ENCODE measurements around the gene IPPK. TPM values are rescaled to one million over a fixed set of nuclear protein-coding genes. Genes with fewer than 3 reads are reported as not detected.

Gene IPPK
- total RNA-seq, 1 experiment from 2014 or later, result 15.4 TPM

- H2AFZ ChIP-seq (ENCODE audit: low read depth, low read length, poor library complexity, severe bottlenecking), result no peak overlapping the region
- no peaks in the 10 kb centered on the region for H4K20me1 ChIP-seq (ENCODE audit: insufficient read depth)
- H3K4me2 ChIP-seq (ENCODE audit: low read length), result no peak overlapping the region
- intact Hi-C loops (cut with micrococcal nuclease), result no loop called here
- H3K9ac ChIP-seq (ENCODE audit: low read length), result no peak overlapping the region
- H3K9me2 ChIP-seq (ENCODE audit: insufficient read depth), result no peaks in the 10 kb centered on the region
- ATAC-seq (no peak), DNase-seq (ENCODE audit: low read depth, low spot score) (no peak)
- POLR2A ChIA-PET, result no interaction called here
- H3K27ac ChIP-seq (ENCODE audit: low read depth, low read length), result no peak overlapping the region
- H3K36me3 ChIP-seq (ENCODE audit: control insufficient read depth in 1 of 2, insufficient read depth in 2 of 2, low read length in 2 of 2), result peaks cover 2 to 10% of the 10 kb centered on the region in 2 experiments; a peak in 3 of 4 replicates
- CTCF ChIA-PET, result no interaction called here
- H3K4me1 ChIP-seq (ENCODE audit: control insufficient read depth in 1 of 2, insufficient read depth in 2 of 2, low read length in 2 of 2), result no peaks in the 10 kb centered on the region
- peaks cover 70% of the 10 kb centered on the region for H3K79me2 ChIP-seq (ENCODE audit: insufficient read depth, low read length)
- no peak overlapping the region for H3K4me3 ChIP-seq (replicated peaks in 1 of 2; ENCODE audit: low read depth in 1 of 2, low read length in 2 of 2)
- H3K9me3 ChIP-seq (ENCODE audit: control insufficient read depth in 1 of 2, insufficient read depth in 1 of 2, low read depth in 1 of 2, low read length in 2 of 2), result no peaks in the 10 kb centered on the region
- no TSS peak for BruUV-seq (replicated peaks)
- RAD21 ChIA-PET (ENCODE audit: low non-redundant PET in 1 of 2, low total read pairs in 2 of 2, uncharacterized antibody in 2 of 2, unreplicated experiment in 2 of 2), result no interaction called here
- no peaks in the 10 kb centered on the region for H3K27me3 ChIP-seq (ENCODE audit: insufficient read depth, low read length)
- TF ChIP-seq ZBTB33 (IDR thresholded peaks at IDR 0.05; ENCODE audit: extremely low read depth, insufficient replicate concordance, low read length) (no peak), CEBPB (IDR thresholded peaks at IDR 0.05; ENCODE audit: low read depth) (no peak), CTCF (IDR thresholded peaks at IDR 0.05 in 2 of 3, conservative IDR thresholded peaks at IDR 0.05 in 1 of 3; ENCODE audit: borderline replicate concordance in 1 of 3, insufficient read depth in 1 of 3, low read depth in 2 of 3, low read length in 2 of 3) (no peak), POLR2AphosphoS5 (IDR thresholded peaks at IDR 0.05; ENCODE audit: low read depth, low read length) (no peak), MAX (IDR thresholded peaks at IDR 0.05) (no peak), FOSL1 (IDR thresholded peaks at IDR 0.05; ENCODE audit: low read depth) (no peak), CBX3 (IDR thresholded peaks at IDR 0.05; ENCODE audit: low read depth) (no peak), YY1 (IDR thresholded peaks at IDR 0.05; ENCODE audit: extremely low read depth, insufficient replicate concordance, low read depth, low read length) (no peak), ATF3 (IDR thresholded peaks at IDR 0.05) (no peak), SRF (IDR thresholded peaks at IDR 0.05; ENCODE audit: low read depth) (no peak), ZNF274 (IDR thresholded peaks at IDR 0.05; ENCODE audit: low read depth, low read length) (no peak), ZFX (IDR thresholded peaks at IDR 0.05) (no peak), REST (IDR thresholded peaks at IDR 0.05; ENCODE audit: low read depth) (no peak), EZH2 (IDR thresholded peaks at IDR 0.05) (no peak), EZH2phosphoT487 (IDR thresholded peaks at IDR 0.05; ENCODE audit: borderline replicate concordance) (no peak), SP1 (IDR thresholded peaks at IDR 0.05; ENCODE audit: low read depth) (no peak), EGR1 (IDR thresholded peaks at IDR 0.05; ENCODE audit: low read depth) (no peak)
These were observed 11.8 kb downstream of the IPPK start for GRCh38 chr9:92658176-92658575.

Measured in HCT116 (cell line).